Measurements from ENCODE around the gene PLPP4.

The PLPP4 gene

DNA sequence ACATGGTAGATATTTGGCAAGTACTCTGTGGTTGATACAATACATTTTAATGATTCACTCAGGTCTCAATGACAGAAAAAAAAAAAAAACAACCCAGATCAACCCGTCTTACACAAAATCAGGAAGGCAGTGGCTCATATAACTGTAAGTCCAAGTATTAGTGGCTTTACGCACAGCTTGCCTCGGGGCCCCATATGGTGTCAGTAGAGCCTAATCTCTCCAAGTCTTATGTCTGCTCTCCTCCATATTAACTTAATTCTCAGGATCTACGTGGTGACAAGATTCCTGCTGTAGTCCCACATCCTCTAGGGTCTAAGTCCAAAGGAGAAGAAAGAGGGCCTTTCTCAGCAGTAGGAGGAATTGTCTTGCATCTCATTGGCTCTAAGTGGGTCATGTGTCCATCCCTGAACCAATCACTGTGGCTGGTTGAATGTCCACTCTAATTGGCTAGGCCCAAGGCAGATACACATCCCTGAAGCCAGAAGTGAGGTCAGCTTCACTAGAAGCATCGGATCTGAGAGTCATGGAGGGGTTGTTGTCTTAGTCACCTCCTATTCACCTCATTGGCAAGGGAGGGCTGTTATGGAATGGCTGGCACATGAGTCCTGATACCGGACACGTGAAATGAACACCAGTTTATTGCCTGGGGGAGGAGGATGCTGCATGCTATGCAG, 20.5 kb upstream of the PLPP4 start:
- TF ChIP-seq, protein P1, sequence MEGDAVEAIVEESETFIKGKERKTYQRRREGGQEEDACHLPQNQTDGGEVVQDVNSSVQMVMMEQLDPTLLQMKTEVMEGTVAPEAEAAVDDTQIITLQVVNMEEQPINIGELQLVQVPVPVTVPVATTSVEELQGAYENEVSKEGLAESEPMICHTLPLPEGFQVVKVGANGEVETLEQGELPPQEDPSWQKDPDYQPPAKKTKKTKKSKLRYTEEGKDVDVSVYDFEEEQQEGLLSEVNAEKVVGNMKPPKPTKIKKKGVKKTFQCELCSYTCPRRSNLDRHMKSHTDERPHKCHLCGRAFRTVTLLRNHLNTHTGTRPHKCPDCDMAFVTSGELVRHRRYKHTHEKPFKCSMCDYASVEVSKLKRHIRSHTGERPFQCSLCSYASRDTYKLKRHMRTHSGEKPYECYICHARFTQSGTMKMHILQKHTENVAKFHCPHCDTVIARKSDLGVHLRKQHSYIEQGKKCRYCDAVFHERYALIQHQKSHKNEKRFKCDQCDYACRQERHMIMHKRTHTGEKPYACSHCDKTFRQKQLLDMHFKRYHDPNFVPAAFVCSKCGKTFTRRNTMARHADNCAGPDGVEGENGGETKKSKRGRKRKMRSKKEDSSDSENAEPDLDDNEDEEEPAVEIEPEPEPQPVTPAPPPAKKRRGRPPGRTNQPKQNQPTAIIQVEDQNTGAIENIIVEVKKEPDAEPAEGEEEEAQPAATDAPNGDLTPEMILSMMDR (IDR thresholded peaks at IDR 0.05; ENCODE audit: insufficient read depth, low read length, poor library complexity, severe bottlenecking): no peak
- TF ChIP-seq EZH2phosphoT487 (conservative IDR thresholded peaks at IDR 0.05; ENCODE audit: low read length): no peak
- Histone ChIP-seq H3K9ac (ENCODE audit: low read length) (no peak overlapping the region), H3K27me3 (ENCODE audit: low read length) (no peaks in the 10 kb centered on the region), H3F3A (ENCODE audit: insufficient read depth) (no peaks in the 10 kb centered on the region), H3K4me2 (ENCODE audit: low read depth, low read length, poor library complexity, severe bottlenecking) (no peak overlapping the region), H3K36me3 (ENCODE audit: low read length) (no peaks in the 10 kb centered on the region), H3K27ac (ENCODE audit: low read depth, low read length) (no peak overlapping the region), H3K4me3 (ENCODE audit: insufficient read depth, low read length, poor library complexity, severe bottlenecking) (no peak overlapping the region), H2AFZ (ENCODE audit: low read depth, low read length, severe bottlenecking) (no peak overlapping the region), H4K20me1 (ENCODE audit: low read depth, low read length) (no peaks in the 10 kb centered on the region), H3K9me2 (replicated peaks; ENCODE audit: insufficient read depth, low read length) (no peaks in the 10 kb centered on the region), H3K9me3 (ENCODE audit: insufficient read depth, low read length) (no peaks in the 10 kb centered on the region), H3K79me2 (ENCODE audit: insufficient read depth, low read length) (no peaks in the 10 kb centered on the region)

DNA sequence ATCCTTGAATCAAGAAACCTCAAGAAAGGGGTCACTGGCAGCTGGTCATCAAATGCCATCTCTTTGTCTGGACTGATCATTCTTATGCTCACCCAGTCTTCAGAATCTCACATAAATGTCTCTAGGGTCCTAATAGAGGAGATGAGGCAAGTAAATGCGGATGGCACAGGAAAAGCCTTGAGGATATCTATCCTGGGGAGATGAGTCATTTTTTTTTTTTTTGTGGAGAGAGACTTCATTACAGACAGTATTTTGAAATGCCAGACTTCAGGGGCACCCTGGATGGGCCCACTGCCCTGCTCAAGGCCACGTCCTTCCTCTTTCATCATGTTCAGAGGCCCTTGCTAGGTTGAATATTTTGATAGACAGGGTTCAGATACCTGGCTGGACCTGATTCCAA, 19.5 kb upstream of the PLPP4 start:
- Histone ChIP-seq H3K36me3 (ENCODE audit: low read length) (no peaks in the 10 kb centered on the region), H3K9ac (ENCODE audit: low read length) (no peak overlapping the region), H4K20me1 (ENCODE audit: low read depth, low read length) (no peaks in the 10 kb centered on the region), H3K27me3 (ENCODE audit: low read length) (no peaks in the 10 kb centered on the region), H2AFZ (ENCODE audit: low read depth, low read length, severe bottlenecking) (no peak overlapping the region), H3F3A (ENCODE audit: insufficient read depth) (no peaks in the 10 kb centered on the region), H3K9me3 (ENCODE audit: insufficient read depth, low read length) (no peaks in the 10 kb centered on the region), H3K9me2 (replicated peaks; ENCODE audit: insufficient read depth, low read length) (no peaks in the 10 kb centered on the region), H3K4me3 (ENCODE audit: insufficient read depth, low read length, poor library complexity, severe bottlenecking) (no peak overlapping the region), H3K79me2 (ENCODE audit: insufficient read depth, low read length) (no peaks in the 10 kb centered on the region), H3K4me2 (ENCODE audit: low read depth, low read length, poor library complexity, severe bottlenecking) (no peak overlapping the region), H3K27ac (ENCODE audit: low read depth, low read length) (no peak overlapping the region)
- TF ChIP-seq EZH2phosphoT487 (conservative IDR thresholded peaks at IDR 0.05; ENCODE audit: low read length): no peak
- TF ChIP-seq, protein P1 (IDR thresholded peaks at IDR 0.05; ENCODE audit: insufficient read depth, low read length, poor library complexity, severe bottlenecking): no peak

DNA sequence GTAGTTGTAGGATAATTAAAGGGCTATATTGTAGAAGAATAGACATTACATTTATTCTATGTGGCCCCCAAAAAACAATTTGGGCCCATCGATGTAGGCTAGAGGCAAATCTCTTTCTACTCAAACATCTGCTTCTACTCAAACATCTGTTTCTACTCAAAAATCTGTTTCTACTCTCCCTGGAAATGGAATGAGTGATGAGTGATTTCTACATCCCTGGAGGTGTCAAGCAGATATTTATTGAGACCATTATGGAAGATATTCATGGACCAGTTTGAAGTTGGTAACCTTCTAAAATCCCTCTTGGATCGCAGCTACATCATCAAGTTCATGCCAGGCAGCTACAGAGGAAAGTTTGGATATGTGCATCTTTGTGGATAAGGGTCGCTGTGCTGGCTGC, 5.1 kb upstream of the PLPP4 start:
- TF ChIP-seq EZH2phosphoT487 (conservative IDR thresholded peaks at IDR 0.05; ENCODE audit: low read length): no peak
- TF ChIP-seq, protein P1 (IDR thresholded peaks at IDR 0.05; ENCODE audit: insufficient read depth, low read length, poor library complexity, severe bottlenecking): no peak

More for the DNA sequence above, 5.1 kb upstream of the PLPP4 start:
- Histone ChIP-seq H3K27me3 (ENCODE audit: low read length) (no peaks in the 10 kb centered on the region), H3K9ac (ENCODE audit: low read length) (no peak overlapping the region), H3K9me3 (ENCODE audit: insufficient read depth, low read length) (no peaks in the 10 kb centered on the region), H4K20me1 (ENCODE audit: low read depth, low read length) (no peaks in the 10 kb centered on the region), H3F3A (ENCODE audit: insufficient read depth) (no peaks in the 10 kb centered on the region), H3K4me2 (ENCODE audit: low read depth, low read length, poor library complexity, severe bottlenecking) (no peak overlapping the region), H3K4me3 (ENCODE audit: insufficient read depth, low read length, poor library complexity, severe bottlenecking) (no peak overlapping the region), H3K9me2 (replicated peaks; ENCODE audit: insufficient read depth, low read length) (no peaks in the 10 kb centered on the region), H3K79me2 (ENCODE audit: insufficient read depth, low read length) (no peaks in the 10 kb centered on the region), H3K27ac (ENCODE audit: low read depth, low read length) (no peak overlapping the region), H2AFZ (ENCODE audit: low read depth, low read length, severe bottlenecking) (no peak overlapping the region), H3K36me3 (ENCODE audit: low read length) (no peaks in the 10 kb centered on the region)

Data from SU-DHL-6 (cell line).